Keratinocyte (primary cell): ENCODE measurements around the gene CDC14A. TPM values are rescaled to one million over a fixed set of nuclear protein-coding genes. Genes with fewer than 3 reads are reported as not detected.
A peak's percentile ranks its signal among the peaks of the same experiment; 100 is the strongest.

Experiments
- DNase-seq: peaks from one replicate; pipeline ENCODE4 v3.0.0-alpha.2; 2011; ENCODE audit warnings: low read depth, missing footprints, low spot score
- FAIRE-seq: peaks from 2 replicates; lab custom pipeline; 2011; peaks lifted over from hg19 to GRCh38; lab: Jason Lieb, UNC
- H2AFZ ChIP-seq: 2 replicates; pipeline ENCODE4 v1.6.0; 2012; ENCODE audit warnings: low read length, control low read depth, inconsistent platforms; ENCODE audit not compliant: control insufficient read depth
- H3K27ac ChIP-seq: 2 replicates; pipeline ENCODE4 v1.5.1; 2011; ENCODE audit warnings: low read length; ENCODE audit not compliant: control insufficient read depth, insufficient read depth
- H3K27me3 ChIP-seq: 3 replicates; pipeline ENCODE4 v1.6.0; 2011; ENCODE audit warnings: low read length; ENCODE audit not compliant: control insufficient read depth, insufficient read depth; ENCODE audit errors: extremely low read depth
- H3K36me3 ChIP-seq, 2 experiments: 2 replicates in 1 of 2; 3 replicates in 1 of 2; pipeline ENCODE4 v1.5.1; 2011; ENCODE audit warnings: low read length in 2 of 2, mild to moderate bottlenecking in 1 of 2; ENCODE audit not compliant: control insufficient read depth in 2 of 2, insufficient read depth in 2 of 2; ENCODE audit errors: extremely low read depth in 1 of 2
- H3K4me1 ChIP-seq: 3 replicates; pipeline ENCODE4 v1.5.1; 2011; ENCODE audit warnings: low read length; ENCODE audit not compliant: control insufficient read depth, insufficient read depth; ENCODE audit errors: extremely low read depth
- H3K4me2 ChIP-seq: 3 replicates; pipeline ENCODE4 v1.6.0; 2011; ENCODE audit warnings: low read depth, low read length; ENCODE audit not compliant: control insufficient read depth, insufficient read depth; ENCODE audit errors: extremely low read depth
- H3K4me3 ChIP-seq, 3 experiments: fragments of 200-600 bp in 1 of 3; sonication (generic) in 1 of 3; 2 replicates in 2 of 3; 3 replicates in 1 of 3; pipeline ENCODE4 v1.5.1; 2011 to 2016; ENCODE audit warnings: low read length in 3 of 3, mild to moderate bottlenecking in 3 of 3, control low read depth in 2 of 3, inconsistent platforms in 1 of 3, low read depth in 1 of 3, mixed read lengths in 1 of 3, mixed run types in 1 of 3, moderate library complexity in 1 of 3; ENCODE audit not compliant: control insufficient read depth in 2 of 3, insufficient read depth in 2 of 3; ENCODE audit errors: extremely low read depth in 1 of 3
- H3K79me2 ChIP-seq: 2 replicates; pipeline ENCODE4 v1.6.0; 2012; ENCODE audit warnings: low read length; ENCODE audit not compliant: control insufficient read depth, insufficient read depth
- H3K9ac ChIP-seq: 3 replicates; pipeline ENCODE4 v1.6.0; 2011; ENCODE audit warnings: low read length; ENCODE audit not compliant: control insufficient read depth, insufficient read depth; ENCODE audit errors: extremely low read depth
- H3K9me1 ChIP-seq: 3 replicates; pipeline ENCODE4 v1.6.0; 2011; ENCODE audit warnings: low read length; ENCODE audit not compliant: control insufficient read depth, insufficient read depth; ENCODE audit errors: extremely low read depth
- H3K9me3 ChIP-seq: 2 replicates; pipeline ENCODE4 v1.5.1; 2012; ENCODE audit warnings: low read depth, low read length; ENCODE audit not compliant: control insufficient read depth
- H4K20me1 ChIP-seq: 3 replicates; pipeline ENCODE4 v1.6.0; 2011; ENCODE audit warnings: low read length; ENCODE audit not compliant: control insufficient read depth, insufficient read depth; ENCODE audit errors: extremely low read depth
- CTCF ChIP-seq, 3 experiments: IDR thresholded peaks in 1 of 3; conservative IDR thresholded peaks in 1 of 3; optimal IDR thresholded peaks in 1 of 3; 2 replicates in 2 of 3; 3 replicates in 1 of 3; pipeline versions ENCODE3 to v1.5.1; 2011; ENCODE audit warnings: low read length in 3 of 3, mild to moderate bottlenecking in 3 of 3, moderate library complexity in 2 of 3, control low read depth in 1 of 3, inconsistent platforms in 1 of 3; ENCODE audit not compliant: insufficient read depth in 2 of 3; ENCODE audit errors: extremely low read depth in 1 of 3
- EZH2 ChIP-seq: IDR thresholded peaks from one replicate; pipeline ENCODE4 v1.6.1; 2012; ENCODE audit warnings: inconsistent platforms, mild to moderate bottlenecking, low read length, moderate library complexity
- dilution Hi-C: fragments of 300-500 bp; cut with MboI; formaldehyde crosslinking; loops from one replicate; pipeline ENCODE4 v1.7.0; 2020; ENCODE audit warnings: low sequenced_read_pairs; ENCODE audit not compliant: extremely low pct_ligation_motif_present
- polyA plus RNA-seq, 5 experiments: library from polyadenylated mRNA; depleted of rRNA in 3 of 5; stranded (reverse) in 3 of 5; stranded (forward) in 1 of 5; unstranded in 1 of 5; fragments of >200 nt; gene quantifications; 1 replicate in 1 of 5; 2 replicates in 3 of 5; 3 replicates in 1 of 5; pipeline versions ENCODE4 v1.2.1 to v1.2.3, GENCODE V29; 2011 to 2012; ENCODE audit warnings: missing spikeins in 2 of 5, low read depth in 1 of 5, low replicate concordance in 1 of 5

Gene CDC14A
- polyA plus RNA-seq, 1 donor (not counting 4 experiments of a cell fraction or from before 2014, with no cell fraction given), result 2.2 TPM

GRCh38 chr1:100542285-100542684 lies 190.0 kb downstream of the CDC14A start:
- Histone ChIP-seq H3K4me1 (peaks cover 5% of the 10 kb centered on the region), H3K4me2 (no peak overlapping the region), H3K79me2 (no peaks in the 10 kb centered on the region), H3K4me3 (no peak overlapping the region), H3K27ac (no peak overlapping the region), H3K27me3 (peaks cover 37% of the 10 kb centered on the region), H4K20me1 (no peaks in the 10 kb centered on the region), H2AFZ (no peak overlapping the region), H3K9me1 (no peaks in the 10 kb centered on the region), H3K36me3 (no peaks in the 10 kb centered on the region), H3K9ac (no peak overlapping the region), H3K9me3 (no peaks in the 10 kb centered on the region)
- no peak for TF ChIP-seq EZH2
- FAIRE-seq (no peak), DNase-seq (no peak)
- dilution Hi-C loops, result no loop called here

GRCh38 chr1:100543640-100544039 lies 191.3 kb downstream of the CDC14A start:
- H3K27me3 ChIP-seq, result peaks cover 28% of the 10 kb centered on the region
- DNase-seq (no peak), FAIRE-seq (no peak)
- no peak overlapping the region for H3K9ac ChIP-seq
- no peaks in the 10 kb centered on the region for H3K9me1 ChIP-seq
- H3K4me3 ChIP-seq, result no peak overlapping the region
- no peak overlapping the region for H3K4me2 ChIP-seq
- no peak overlapping the region for H3K27ac ChIP-seq
- H4K20me1 ChIP-seq, result no peaks in the 10 kb centered on the region
- no peaks in the 10 kb centered on the region for H3K36me3 ChIP-seq
- no peaks in the 10 kb centered on the region for H3K9me3 ChIP-seq
- peaks cover 5% of the 10 kb centered on the region for H3K4me1 ChIP-seq
- dilution Hi-C loops, result no loop called here
- no peak overlapping the region for H2AFZ ChIP-seq
- H3K79me2 ChIP-seq, result no peaks in the 10 kb centered on the region
- TF ChIP-seq CTCF (optimal IDR thresholded peaks at IDR 0.05 in 1 of 3, IDR thresholded peaks at IDR 0.05 in 1 of 3, conservative IDR thresholded peaks at IDR 0.05 in 1 of 3; ENCODE audit: extremely low read depth in 1 of 3, insufficient read depth in 2 of 3, low read length in 3 of 3) (peak in 2 of 3 experiments; percentile 45 to 48), EZH2 (no peak)

GRCh38 chr1:100544791-100545190 lies 192.5 kb downstream of the CDC14A start:
- Histone ChIP-seq H3K79me2 (no peaks in the 10 kb centered on the region), H3K36me3 (no peaks in the 10 kb centered on the region), H3K4me1 (peaks cover 2% of the 10 kb centered on the region), H3K4me3 (no peak overlapping the region), H3K27ac (no peak overlapping the region), H3K9me1 (no peaks in the 10 kb centered on the region), H3K9me3 (no peaks in the 10 kb centered on the region), H2AFZ (no peak overlapping the region), H3K27me3 (peaks cover 17% of the 10 kb centered on the region), H4K20me1 (no peaks in the 10 kb centered on the region), H3K9ac (no peak overlapping the region), H3K4me2 (no peak overlapping the region)
- FAIRE-seq (no peak), DNase-seq (no peak)
- TF ChIP-seq EZH2, result no peak
- dilution Hi-C loops, result no loop called here
